IMR-90 (cell line): Measurements from ENCODE around the gene SRBD1. TPM values are rescaled to one million over a fixed set of nuclear protein-coding genes. Genes with fewer than 3 reads are reported as not detected.

ENCODE experiments used
- ATAC-seq: fragments of 200-7000 bp; cut with Tn5 transposase; 2 replicates; pipeline ENCODE4 v1.9.1; 2020; ENCODE audit warnings: low read depth, mild to moderate bottlenecking, moderate library complexity
- BruUV-seq: library from RNA; stranded (reverse); fragments of 400-500 nt; replicated peaks from 2 replicates; lab custom pipeline; 2021; lab: Mats Ljungman, UMichigan
- CTCF ChIA-PET: fragments of 300-600 bp; formaldehyde crosslinking; extraction: SDS; loops from one replicate; lab custom pipeline; 2021; ENCODE audit warnings: antibody characterized with exemption; lab: Yijun Ruan, JAX
- POLR2A ChIA-PET: fragments of 300-600 bp; sonication (Branson Sonifier 250); formaldehyde crosslinking; loops from one replicate; lab custom pipeline; 2022; ENCODE audit warnings: antibody characterized with exemption; ENCODE audit not compliant: unreplicated experiment; lab: Charles Lee
- DNase-seq: peaks from one replicate; pipeline ENCODE4 v3.0.0; 2013
- H2AFZ ChIP-seq: replicated peaks from 2 replicates; pipeline ENCODE3; 2013; ENCODE audit warnings: low read length, mild to moderate bottlenecking; ENCODE audit not compliant: poor library complexity
- H2AK5ac ChIP-seq: 2 replicates; pipeline ENCODE4 v1.6.1; 2013; ENCODE audit warnings: low read depth, low read length, inconsistent platforms
- H2AK9ac ChIP-seq: replicated peaks from 2 replicates; pipeline ENCODE3; 2013; ENCODE audit warnings: mild to moderate bottlenecking, low read depth, low read length, moderate library complexity; ENCODE audit not compliant: poor library complexity
- H2BK120ac ChIP-seq: 2 replicates; pipeline ENCODE4 v1.6.1; 2013; ENCODE audit warnings: low read depth, low read length, inconsistent platforms
- H2BK15ac ChIP-seq: 3 replicates; pipeline ENCODE4 v1.6.1; 2013; ENCODE audit warnings: low read depth, low read length, inconsistent platforms
- H2BK20ac ChIP-seq: 2 replicates; pipeline ENCODE4 v1.6.1; 2013; ENCODE audit warnings: low read depth, mild to moderate bottlenecking, inconsistent platforms, low read length, moderate library complexity
- H2BK5ac ChIP-seq: 2 replicates; pipeline ENCODE4 v1.6.1; 2013; ENCODE audit warnings: mild to moderate bottlenecking, low read depth, low read length, inconsistent platforms; ENCODE audit not compliant: poor library complexity, severe bottlenecking
- H3K14ac ChIP-seq: replicated peaks from 2 replicates; pipeline ENCODE4 v1.6.1; 2013; ENCODE audit warnings: low read depth, low read length, inconsistent platforms
- H3K18ac ChIP-seq: 2 replicates; pipeline ENCODE4 v1.6.1; 2013; ENCODE audit warnings: low read depth, low read length, control low read depth
- H3K23ac ChIP-seq: 2 replicates; pipeline ENCODE4 v1.6.1; 2013; ENCODE audit warnings: low read depth, low read length, inconsistent platforms
- H3K27ac ChIP-seq: 2 replicates; pipeline ENCODE4 v1.5.1; 2013; ENCODE audit warnings: mild to moderate bottlenecking, control low read depth, low read length; ENCODE audit not compliant: insufficient read depth
- H3K27me3 ChIP-seq: 2 replicates; pipeline ENCODE4 v1.6.1; 2013; ENCODE audit warnings: low read length; ENCODE audit not compliant: control insufficient read depth, insufficient read depth
- H3K36me3 ChIP-seq: 2 replicates; pipeline ENCODE4 v1.6.1; 2013; ENCODE audit warnings: low read length, mixed read lengths; ENCODE audit not compliant: control insufficient read depth, insufficient read depth
- H3K4ac ChIP-seq: 2 replicates; pipeline ENCODE4 v1.6.1; 2013; ENCODE audit warnings: low read depth, low read length, inconsistent platforms
- H3K4me1 ChIP-seq: 2 replicates; pipeline ENCODE4 v1.6.1; 2013; ENCODE audit warnings: low read length, mixed read lengths; ENCODE audit not compliant: control insufficient read depth, insufficient read depth
- H3K4me2 ChIP-seq: 2 replicates; pipeline ENCODE4 v1.6.1; 2013; ENCODE audit warnings: low read depth, mild to moderate bottlenecking, control low read depth, low read length, moderate library complexity
- H3K4me3 ChIP-seq: 2 replicates; pipeline ENCODE4 v1.5.1; 2013; ENCODE audit warnings: low read depth, mild to moderate bottlenecking, control low read depth, low read length, moderate library complexity; ENCODE audit not compliant: insufficient read depth
- H3K56ac ChIP-seq: 2 replicates; pipeline ENCODE4 v1.6.1; 2013; ENCODE audit warnings: low read length, inconsistent platforms; ENCODE audit not compliant: insufficient read depth; ENCODE audit errors: extremely low read depth
- H3K79me1 ChIP-seq, 2 experiments: 2 replicates each; pipeline ENCODE4 v1.6.1; 2013; ENCODE audit warnings: low read length in 2 of 2, inconsistent platforms in 1 of 2, low read depth in 1 of 2
- H3K9ac ChIP-seq: 2 replicates; pipeline ENCODE4 v1.6.1; 2013; ENCODE audit warnings: low read depth, low read length, control low read depth
- H3K9me1 ChIP-seq: 2 replicates; pipeline ENCODE4 v1.6.1; 2013; ENCODE audit warnings: low read length, inconsistent platforms; ENCODE audit not compliant: insufficient read depth
- H3K9me3 ChIP-seq: 2 replicates; pipeline ENCODE4 v1.6.1; 2013; ENCODE audit warnings: low read length; ENCODE audit not compliant: control insufficient read depth, insufficient read depth
- H4K20me1 ChIP-seq: 2 replicates; pipeline ENCODE4 v1.6.1; 2013; ENCODE audit warnings: low read length, inconsistent platforms; ENCODE audit not compliant: insufficient read depth
- H4K5ac ChIP-seq: 2 replicates; pipeline ENCODE4 v1.6.1; 2013; ENCODE audit warnings: mild to moderate bottlenecking, low read depth, low read length, control low read depth
- H4K8ac ChIP-seq, 2 experiments: 2 replicates each; pipeline ENCODE4 v1.6.1; 2013; ENCODE audit warnings: low read depth in 2 of 2, low read length in 2 of 2, control low read depth in 1 of 2, inconsistent platforms in 1 of 2
- H4K91ac ChIP-seq: 2 replicates; pipeline ENCODE4 v1.6.1; 2013; ENCODE audit warnings: low read depth, low read length, inconsistent platforms; ENCODE audit not compliant: insufficient read depth
- BHLHE40 ChIP-seq: fragments of 150-350 bp; IDR thresholded peaks from 2 replicates; pipeline ENCODE4 v1.6.1; 2016; ENCODE audit warnings: mild to moderate bottlenecking, low read depth, low read length
- CEBPB ChIP-seq: IDR thresholded peaks from 2 replicates; pipeline ENCODE4 v1.6.1; 2012; ENCODE audit warnings: low read depth, low read length, improper control_type of control experiment
- CHD1 ChIP-seq: IDR thresholded peaks from 2 replicates; pipeline ENCODE4 v1.6.1; 2012; ENCODE audit warnings: low read depth, low read length, improper control_type of control experiment
- FOS ChIP-seq: fragments of 150-350 bp; IDR thresholded peaks from 2 replicates; pipeline ENCODE4 v1.6.1; 2016; ENCODE audit warnings: low read depth, low read length
- MAFK ChIP-seq: IDR thresholded peaks from 2 replicates; pipeline ENCODE4 v1.6.1; 2012; ENCODE audit warnings: low read depth, low read length, improper control_type of control experiment
- MAZ ChIP-seq: IDR thresholded peaks from 2 replicates; pipeline ENCODE4 v1.6.1; 2012; ENCODE audit warnings: low read depth, mild to moderate bottlenecking, low read length, improper control_type of control experiment, moderate library complexity, borderline replicate concordance
- MXI1 ChIP-seq: IDR thresholded peaks from 2 replicates; pipeline ENCODE4 v1.6.1; 2012; ENCODE audit warnings: low read depth, mild to moderate bottlenecking, low read length, moderate library complexity, borderline replicate concordance
- NFE2L2 ChIP-seq: fragments of 150-350 bp; IDR thresholded peaks from 2 replicates; pipeline ENCODE4 v1.6.1; 2016; ENCODE audit warnings: low read depth, mild to moderate bottlenecking, low read length
- POLR2A ChIP-seq: IDR thresholded peaks from 2 replicates; pipeline ENCODE4 v1.6.1; 2012; ENCODE audit warnings: mild to moderate bottlenecking, low read depth, low read length
- RAD21 ChIP-seq: IDR thresholded peaks from 2 replicates; pipeline ENCODE4 v1.6.1; 2012; ENCODE audit warnings: low read length, improper control_type of control experiment
- RCOR1 ChIP-seq: IDR thresholded peaks from 2 replicates; pipeline ENCODE4 v1.6.1; 2012; ENCODE audit warnings: mild to moderate bottlenecking, low read length, improper control_type of control experiment; ENCODE audit not compliant: insufficient replicate concordance
- RFX5 ChIP-seq: IDR thresholded peaks from 2 replicates; pipeline ENCODE4 v1.8.0; 2012; ENCODE audit warnings: low read depth, mild to moderate bottlenecking, low read length, moderate library complexity
- SMC3 ChIP-seq: fragments of 150-350 bp; IDR thresholded peaks from 2 replicates; pipeline ENCODE4 v1.6.1; 2016; ENCODE audit warnings: low read depth, mild to moderate bottlenecking, antibody characterized with exemption, low read length, moderate library complexity
- WGBS, 2 experiments: methylation state at CpG; one replicate each; pipeline versions ENCODE4 v1.1.5 to v1.1.7; 2013; ENCODE audit warnings: missing lambda C conversion rate in 2 of 2; ENCODE audit not compliant: insufficient read length in 1 of 2; ENCODE audit errors: extremely low coverage in 2 of 2; 5-methylcytosine and 5-hydroxymethylcytosine counted together
- dilution Hi-C: fragments of 300-500 bp; cut with HindIII; formaldehyde crosslinking; loops from one replicate; pipeline ENCODE4 v1.14.3; 2018; ENCODE audit warnings: low sequenced_read_pairs; ENCODE audit not compliant: unreplicated experiment
- in situ Hi-C: fragments of 300-500 bp; cut with MboI; formaldehyde crosslinking; loops from 3 replicates; pipeline ENCODE4 v1.14.3; 2019; ENCODE audit warnings: low sequenced_read_pairs, inconsistent platforms, mixed read lengths
- intact Hi-C: fragments of 100-400 bp; cut with micrococcal nuclease; formaldehyde crosslinking; loops from 2 replicates; pipeline ENCODE4 v1.10.0; 2022
- polyA plus RNA-seq, 3 experiments: library from polyadenylated mRNA; depleted of rRNA; stranded (reverse); fragments of >200 nt; gene quantifications; 2 replicates each; pipeline ENCODE4 v1.2.3, GENCODE V29; 2012; ENCODE audit warnings: low replicate concordance in 1 of 3
- total RNA-seq: library from RNA; depleted of rRNA; stranded (reverse); fragments of >200 nt; gene quantifications from 2 replicates; pipeline ENCODE4 v1.2.3, GENCODE V29; 2012
- TF ChIP-seq, protein P1 (sequence below): conservative IDR thresholded peaks from 2 replicates; pipeline ENCODE4 v1.5.1; 2012; ENCODE audit warnings: mild to moderate bottlenecking, low read depth, low read length, improper control_type of control experiment
- TF ChIP-seq, protein P2 (sequence below): fragments of 150-350 bp; IDR thresholded peaks from 2 replicates; pipeline ENCODE4 v1.6.1; 2017; ENCODE audit warnings: mild to moderate bottlenecking, antibody characterized with exemption, low read length, low read depth
- TF ChIP-seq, protein P3 (sequence below): fragments of 150-350 bp; IDR thresholded peaks from 2 replicates; pipeline ENCODE4 v1.6.1; 2016; ENCODE audit warnings: low read depth, mild to moderate bottlenecking, low read length, moderate library complexity, borderline replicate concordance

Gene SRBD1
- total and polyA plus RNA-seq, 2 of the 4 experiments (the other 2 are of a cell fraction), result 3.5 to 14.7 TPM

DNA sequence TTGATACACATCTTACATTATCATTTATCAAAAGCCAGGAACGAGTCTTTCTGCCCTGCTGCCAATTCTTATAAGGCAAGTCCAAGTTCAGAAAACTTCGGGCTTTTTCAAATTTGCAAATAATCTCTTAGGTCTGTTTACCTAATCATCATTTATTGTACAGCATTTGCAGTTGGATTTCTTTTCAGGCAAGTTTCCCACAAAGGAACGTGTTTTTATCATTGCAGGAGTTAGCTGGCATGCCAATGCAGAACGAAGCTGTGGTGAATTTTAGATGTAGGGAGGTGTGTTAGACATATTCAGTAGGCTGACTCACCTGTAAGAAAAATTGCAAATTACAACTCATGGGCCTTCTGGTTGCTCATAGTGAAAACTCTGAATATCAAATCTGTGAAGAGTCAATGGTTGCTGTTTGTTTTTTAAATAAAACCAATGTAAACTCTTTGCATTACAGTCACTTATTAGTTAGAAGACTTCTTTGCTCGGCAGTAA lies 209.6 kb downstream of the SRBD1 start:
- no peak overlapping the region for H4K5ac ChIP-seq
- intact Hi-C loops (no loop called here), dilution Hi-C loops (no loop called here), in situ Hi-C loops (no loop called here)
- H3K9me3 ChIP-seq, result no peaks in the 10 kb centered on the region
- H3K36me3 ChIP-seq, result no peaks in the 10 kb centered on the region
- H4K91ac ChIP-seq, result no peak overlapping the region
- no peak overlapping the region for H3K14ac ChIP-seq
- no peak overlapping the region for H3K4me2 ChIP-seq
- H3K9me1 ChIP-seq, result no peaks in the 10 kb centered on the region
- H2AK9ac ChIP-seq, result no peak overlapping the region
- H4K8ac ChIP-seq, result no peak overlapping the region
- TF ChIP-seq RFX5, result no peak
- no peak for TF ChIP-seq RAD21
- TF ChIP-seq NFE2L2, result no peak
- TF ChIP-seq CHD1, result no peak
- TF ChIP-seq, protein P1, sequence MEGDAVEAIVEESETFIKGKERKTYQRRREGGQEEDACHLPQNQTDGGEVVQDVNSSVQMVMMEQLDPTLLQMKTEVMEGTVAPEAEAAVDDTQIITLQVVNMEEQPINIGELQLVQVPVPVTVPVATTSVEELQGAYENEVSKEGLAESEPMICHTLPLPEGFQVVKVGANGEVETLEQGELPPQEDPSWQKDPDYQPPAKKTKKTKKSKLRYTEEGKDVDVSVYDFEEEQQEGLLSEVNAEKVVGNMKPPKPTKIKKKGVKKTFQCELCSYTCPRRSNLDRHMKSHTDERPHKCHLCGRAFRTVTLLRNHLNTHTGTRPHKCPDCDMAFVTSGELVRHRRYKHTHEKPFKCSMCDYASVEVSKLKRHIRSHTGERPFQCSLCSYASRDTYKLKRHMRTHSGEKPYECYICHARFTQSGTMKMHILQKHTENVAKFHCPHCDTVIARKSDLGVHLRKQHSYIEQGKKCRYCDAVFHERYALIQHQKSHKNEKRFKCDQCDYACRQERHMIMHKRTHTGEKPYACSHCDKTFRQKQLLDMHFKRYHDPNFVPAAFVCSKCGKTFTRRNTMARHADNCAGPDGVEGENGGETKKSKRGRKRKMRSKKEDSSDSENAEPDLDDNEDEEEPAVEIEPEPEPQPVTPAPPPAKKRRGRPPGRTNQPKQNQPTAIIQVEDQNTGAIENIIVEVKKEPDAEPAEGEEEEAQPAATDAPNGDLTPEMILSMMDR, result no peak
- no peak for TF ChIP-seq CEBPB
- no peak for TF ChIP-seq SMC3
- no peak for TF ChIP-seq FOS
- TF ChIP-seq POLR2A, result no peak
- no peak for TF ChIP-seq MXI1
- TF ChIP-seq BHLHE40, result no peak
- no peak for TF ChIP-seq MAZ
- TF ChIP-seq, protein P2, sequence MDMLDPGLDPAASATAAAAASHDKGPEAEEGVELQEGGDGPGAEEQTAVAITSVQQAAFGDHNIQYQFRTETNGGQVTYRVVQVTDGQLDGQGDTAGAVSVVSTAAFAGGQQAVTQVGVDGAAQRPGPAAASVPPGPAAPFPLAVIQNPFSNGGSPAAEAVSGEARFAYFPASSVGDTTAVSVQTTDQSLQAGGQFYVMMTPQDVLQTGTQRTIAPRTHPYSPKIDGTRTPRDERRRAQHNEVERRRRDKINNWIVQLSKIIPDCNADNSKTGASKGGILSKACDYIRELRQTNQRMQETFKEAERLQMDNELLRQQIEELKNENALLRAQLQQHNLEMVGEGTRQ, result no peak
- TF ChIP-seq, protein P3, sequence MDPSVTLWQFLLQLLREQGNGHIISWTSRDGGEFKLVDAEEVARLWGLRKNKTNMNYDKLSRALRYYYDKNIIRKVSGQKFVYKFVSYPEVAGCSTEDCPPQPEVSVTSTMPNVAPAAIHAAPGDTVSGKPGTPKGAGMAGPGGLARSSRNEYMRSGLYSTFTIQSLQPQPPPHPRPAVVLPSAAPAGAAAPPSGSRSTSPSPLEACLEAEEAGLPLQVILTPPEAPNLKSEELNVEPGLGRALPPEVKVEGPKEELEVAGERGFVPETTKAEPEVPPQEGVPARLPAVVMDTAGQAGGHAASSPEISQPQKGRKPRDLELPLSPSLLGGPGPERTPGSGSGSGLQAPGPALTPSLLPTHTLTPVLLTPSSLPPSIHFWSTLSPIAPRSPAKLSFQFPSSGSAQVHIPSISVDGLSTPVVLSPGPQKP, result no peak
- TF ChIP-seq MAFK, result no peak
- no peak for TF ChIP-seq RCOR1
- H2BK120ac ChIP-seq, result no peak overlapping the region
- no peak overlapping the region for H3K56ac ChIP-seq
- DNase-seq, result no peak
- ChIA-PET CTCF (interaction anchor here (1.3 kb wide), 1 partner anchor 9 kb away, joined by 3 read pairs; no protein-coding TSS in a partner anchor), POLR2A (no interaction called here)
- H2AFZ ChIP-seq, result no peak overlapping the region
- no peak overlapping the region for H3K4ac ChIP-seq
- no peak overlapping the region for H2AK5ac ChIP-seq
- no peak overlapping the region for H2BK5ac ChIP-seq
- no peak overlapping the region for H3K27ac ChIP-seq
- H2BK20ac ChIP-seq, result no peak overlapping the region
- H2BK15ac ChIP-seq, result no peak overlapping the region
- H3K18ac ChIP-seq, result no peak overlapping the region
- H4K20me1 ChIP-seq, result no peaks in the 10 kb centered on the region
- H3K27me3 ChIP-seq, result no peaks in the 10 kb centered on the region
- ATAC-seq, result no peak
- H3K23ac ChIP-seq, result no peak overlapping the region
- no peak overlapping the region for H3K4me3 ChIP-seq
- no peaks in the 10 kb centered on the region for H3K79me1 ChIP-seq
- H3K9ac ChIP-seq, result no peak overlapping the region
- WGBS, 2 experiments, result no CpG with 5 or more reads among the region's 5 CpGs
- H3K4me1 ChIP-seq, result peaks cover 3% of the 10 kb centered on the region
- BruUV-seq, result no TSS peak
